Measurements from ENCODE around the gene UBR2. TPM values are rescaled to one million over a fixed set of nuclear protein-coding genes. Genes with fewer than 3 reads are reported as not detected.

UBR2 gene
- total RNA-seq, 1 experiment from 2014 or later: 21.7 TPM

- TF ChIP-seq CTCF (IDR thresholded peaks at IDR 0.05; ENCODE audit: insufficient read depth in 1 of 2, low read depth in 1 of 2, low read length in 1 of 2, severe bottlenecking in 1 of 2, unreplicated experiment in 1 of 2): no peak
Observed at GRCh38 chr6:42653851-42654250, 90.0 kb downstream of the UBR2 start.

GRCh38 chr6:42659806-42660205 lies 96.0 kb downstream of the UBR2 start:
- ChIA-PET CTCF (no interaction called here), POLR2A (no interaction called here)
- no peaks in the 10 kb centered on the region for H3K27me3 ChIP-seq (replicated peaks; ENCODE audit: control insufficient read depth, insufficient read depth, low read length)
- no peaks in the 10 kb centered on the region for H3K9me3 ChIP-seq
- Mint-ChIP-seq H3K9me3 (ENCODE audit: unreplicated experiment) (no peaks in the 10 kb centered on the region), H3K4me3 (ENCODE audit: unreplicated experiment) (no peak overlapping the region), H3K36me3 (ENCODE audit: insufficient read depth, unreplicated experiment) (peaks cover 37% of the 10 kb centered on the region), H3K4me1 (ENCODE audit: low read depth, unreplicated experiment) (no peaks in the 10 kb centered on the region), H3K27ac (ENCODE audit: unreplicated experiment) (no peak overlapping the region), H3K27me3 (ENCODE audit: insufficient read depth, unreplicated experiment) (no peaks in the 10 kb centered on the region)
- DNase-seq: no peak
- H3K36me3 ChIP-seq (ENCODE audit: control insufficient read depth, insufficient read depth, low read length): no peaks in the 10 kb centered on the region; the same call in 1 of the 2 replicates
- no TSS peak for BruUV-seq (replicated peaks)
- H3K4me1 ChIP-seq: no peaks in the 10 kb centered on the region
- H3K4me3 ChIP-seq (ENCODE audit: low read depth, low read length): no peak overlapping the region
- intact Hi-C loops (cut with micrococcal nuclease; ENCODE audit: unreplicated experiment): no loop called here
- TF ChIP-seq CTCF (IDR thresholded peaks at IDR 0.05; ENCODE audit: insufficient read depth in 1 of 2, low read depth in 1 of 2, low read length in 1 of 2, severe bottlenecking in 1 of 2, unreplicated experiment in 1 of 2): no peak

More at GRCh38 chr6:42653851-42654250, 90.0 kb downstream of the UBR2 start:
- Histone ChIP-seq H3K36me3 (ENCODE audit: control insufficient read depth, insufficient read depth, low read length) (no peaks in the 10 kb centered on the region), H3K27me3 (replicated peaks; ENCODE audit: control insufficient read depth, insufficient read depth, low read length) (no peaks in the 10 kb centered on the region), H3K4me1 (no peaks in the 10 kb centered on the region), H3K9me3 (no peaks in the 10 kb centered on the region), H3K4me3 (ENCODE audit: low read depth, low read length) (no peak overlapping the region)
- H3K4me1 Mint-ChIP-seq (ENCODE audit: low read depth, unreplicated experiment): no peaks in the 10 kb centered on the region
- H3K27ac Mint-ChIP-seq (ENCODE audit: unreplicated experiment): no peak overlapping the region
- CTCF ChIA-PET: interaction anchor here (1.5 kb wide), 1 partner anchor 72 kb away, joined by 5 read pairs; no protein-coding TSS in a partner anchor
- POLR2A ChIA-PET: no interaction called here
- H3K27me3 Mint-ChIP-seq (ENCODE audit: insufficient read depth, unreplicated experiment): no peaks in the 10 kb centered on the region
- H3K4me3 Mint-ChIP-seq (ENCODE audit: unreplicated experiment): no peak overlapping the region
- H3K9me3 Mint-ChIP-seq (ENCODE audit: unreplicated experiment): no peaks in the 10 kb centered on the region
- no TSS peak for BruUV-seq (replicated peaks)
- intact Hi-C loops (cut with micrococcal nuclease; ENCODE audit: unreplicated experiment): no loop called here
- peaks cover 47% of the 10 kb centered on the region for H3K36me3 Mint-ChIP-seq (ENCODE audit: insufficient read depth, unreplicated experiment)
- DNase-seq: no peak

- no TSS peak for BruUV-seq (replicated peaks)
- Mint-ChIP-seq H3K4me1 (ENCODE audit: low read depth, unreplicated experiment) (no peaks in the 10 kb centered on the region), H3K27me3 (ENCODE audit: insufficient read depth, unreplicated experiment) (no peaks in the 10 kb centered on the region), H3K36me3 (ENCODE audit: insufficient read depth, unreplicated experiment) (peaks cover 46% of the 10 kb centered on the region), H3K27ac (ENCODE audit: unreplicated experiment) (no peak overlapping the region), H3K4me3 (ENCODE audit: unreplicated experiment) (no peak overlapping the region), H3K9me3 (ENCODE audit: unreplicated experiment) (no peaks in the 10 kb centered on the region)
- Histone ChIP-seq H3K4me1 (no peaks in the 10 kb centered on the region), H3K9me3 (no peaks in the 10 kb centered on the region), H3K36me3 (ENCODE audit: control insufficient read depth, insufficient read depth, low read length) (no peaks in the 10 kb centered on the region; the same call in 1 of the 2 replicates), H3K27me3 (replicated peaks; ENCODE audit: control insufficient read depth, insufficient read depth, low read length) (no peaks in the 10 kb centered on the region), H3K4me3 (ENCODE audit: low read depth, low read length) (no peak overlapping the region)
- CTCF ChIA-PET: interaction anchor here (0.5 to 1.6 kb wide), 5 partner anchors 65 to 218 kb away, joined by 3 to 34 read pairs (median 6); partner anchors contain the start of genes RPL7L1 and UBR2
- DNase-seq: peak; percentile 65 to 78
- intact Hi-C loops (cut with micrococcal nuclease; ENCODE audit: unreplicated experiment): loop anchor here (1.0 kb wide), 3 partner anchors 65 to 238 kb away; no protein-coding TSS in a partner anchor
- peak; percentile 83 to 85 for TF ChIP-seq CTCF (IDR thresholded peaks at IDR 0.05; ENCODE audit: insufficient read depth in 1 of 2, low read depth in 1 of 2, low read length in 1 of 2, severe bottlenecking in 1 of 2, unreplicated experiment in 1 of 2)
- POLR2A ChIA-PET: interaction anchor here (1.0 kb wide), 1 partner anchor 218 kb away, joined by 5 read pairs; the partner anchor contains the start of gene RPL7L1
Observed at GRCh38 chr6:42661540-42662153, 97.8 kb downstream of the UBR2 start.
